C1 segment of cervical spinal cord (tissue), 14 donors: Measurements from ENCODE around the gene CRNN.
A peak's percentile ranks its signal among the peaks of the same experiment; 100 is the strongest.

Experiments used
- DNase-seq, 14 donors: peaks; one replicate each; lab custom pipeline; 2025; lab: John Stamatoyannopoulos, UW

CRNN gene

GRCh38 chr1:152419917-152420316, 5.9 kb upstream of the CRNN start:
- no peak for DNase-seq

GRCh38 chr1:152415454-152416227, 1.6 kb upstream of the CRNN start:
- DNase-seq = no peak

GRCh38 chr1:152412756-152413155, 1.3 kb downstream of the CRNN start:
- DNase-seq = no peak

- DNase-seq = peak in 1 of 14 donors; percentile 11
These were observed 2.9 kb downstream of the CRNN start for GRCh38 chr1:152411134-152411533.

GRCh38 chr1:152410599-152410998, 3.5 kb downstream of the CRNN start:
- no peak for DNase-seq

GRCh38 chr1:152410028-152410427, 4.0 kb downstream of the CRNN start:
- DNase-seq = no peak

GRCh38 chr1:152408664-152409063, 5.4 kb downstream of the CRNN start:
- no peak for DNase-seq

- no peak for DNase-seq
These were observed 15.0 kb downstream of the CRNN start for GRCh38 chr1:152398812-152399698.

GRCh38 chr1:152397474-152397873, 16.6 kb downstream of the CRNN start:
- DNase-seq = no peak

- DNase-seq = no peak
These were observed 19.9 kb downstream of the CRNN start for GRCh38 chr1:152394151-152394550.

GRCh38 chr1:152392909-152393308, 21.2 kb downstream of the CRNN start:
- no peak for DNase-seq

GRCh38 chr1:152388889-152389288, 25.2 kb downstream of the CRNN start:
- DNase-seq = no peak

GRCh38 chr1:152386940-152387339, 27.1 kb downstream of the CRNN start:
- no peak for DNase-seq

- no peak for DNase-seq
These were observed 33.1 kb downstream of the CRNN start for GRCh38 chr1:152380932-152381331.

- DNase-seq = no peak
These were observed 39.6 kb downstream of the CRNN start for GRCh38 chr1:152374451-152374850.

- no peak for DNase-seq
These were observed 41.4 kb downstream of the CRNN start for GRCh38 chr1:152372672-152373071.

- DNase-seq = no peak
These were observed 46.6 kb downstream of the CRNN start for GRCh38 chr1:152367436-152367835.

- DNase-seq = no peak
These were observed 54.2 kb downstream of the CRNN start, which contains the start of gene FLG2 for GRCh38 chr1:152359906-152360305. FLG2 (minus strand) TSS chr1:152360006; CDS start chr1:152358884, 1,122 bp downstream.
